ENCODE results near the gene BDH1. TPM values are rescaled to one million over a fixed set of nuclear protein-coding genes. Genes with fewer than 3 reads are reported as not detected.

The BDH1 gene
- total RNA-seq, 1 donor from 2014 or later: 8.8 TPM

GRCh38 chr3:197550489-197550888, 5.3 kb downstream of the BDH1 start:
- no peak for DNase-seq (ENCODE audit: extremely low read depth, low read depth, low spot score)

- no peak for DNase-seq (ENCODE audit: extremely low read depth, low read depth, low spot score)
These were observed 6.4 kb downstream of the BDH1 start for GRCh38 chr3:197549261-197549885.

GRCh38 chr3:197547306-197548011, 8.3 kb downstream of the BDH1 start:
- DNase-seq (ENCODE audit: extremely low read depth, low read depth, low spot score): no peak

- no peak for DNase-seq (ENCODE audit: extremely low read depth, low read depth, low spot score)
These were observed 9.3 kb downstream of the BDH1 start for GRCh38 chr3:197546307-197547085.

GRCh38 chr3:197545571-197545970, 10.2 kb downstream of the BDH1 start:
- DNase-seq (ENCODE audit: extremely low read depth, low read depth, low spot score): no peak

GRCh38 chr3:197545101-197545500, 10.7 kb downstream of the BDH1 start:
- DNase-seq (ENCODE audit: extremely low read depth, low read depth, low spot score): no peak

GRCh38 chr3:197542741-197543454, 12.9 kb downstream of the BDH1 start:
- no peak for DNase-seq (ENCODE audit: extremely low read depth, low read depth, low spot score)

- no peak for DNase-seq (ENCODE audit: extremely low read depth, low read depth, low spot score)
These were observed 13.8 kb downstream of the BDH1 start for GRCh38 chr3:197541756-197542539.

- DNase-seq (ENCODE audit: extremely low read depth, low read depth, low spot score): no peak
These were observed 14.8 kb downstream of the BDH1 start for GRCh38 chr3:197540961-197541377.

GRCh38 chr3:197539651-197540051, 16.1 kb downstream of the BDH1 start:
- DNase-seq (ENCODE audit: extremely low read depth, low read depth, low spot score): no peak

- DNase-seq (ENCODE audit: extremely low read depth, low read depth, low spot score): no peak
These were observed 21.6 kb downstream of the BDH1 start for GRCh38 chr3:197533927-197534725.

- no peak for DNase-seq (ENCODE audit: extremely low read depth, low read depth, low spot score)
These were observed 22.4 kb downstream of the BDH1 start for GRCh38 chr3:197533396-197533795.

GRCh38 chr3:197532388-197532787, 23.4 kb downstream of the BDH1 start:
- no peak for DNase-seq (ENCODE audit: extremely low read depth, low read depth, low spot score)

GRCh38 chr3:197528190-197528589, 27.6 kb downstream of the BDH1 start:
- no peak for DNase-seq (ENCODE audit: extremely low read depth, low read depth, low spot score)

- no peak for DNase-seq (ENCODE audit: extremely low read depth, low read depth, low spot score)
These were observed 28.2 kb downstream of the BDH1 start for GRCh38 chr3:197527569-197527968.

GRCh38 chr3:197525706-197526105, 30.1 kb downstream of the BDH1 start:
- DNase-seq (ENCODE audit: extremely low read depth, low read depth, low spot score): no peak

GRCh38 chr3:197524128-197524527, 31.6 kb downstream of the BDH1 start:
- no peak for DNase-seq (ENCODE audit: extremely low read depth, low read depth, low spot score)

GRCh38 chr3:197523526-197523925, 32.2 kb downstream of the BDH1 start:
- DNase-seq (ENCODE audit: extremely low read depth, low read depth, low spot score): no peak

GRCh38 chr3:197522881-197523441, 32.8 kb downstream of the BDH1 start:
- no peak for DNase-seq (ENCODE audit: extremely low read depth, low read depth, low spot score)

Measured in glomerular endothelial cell (primary cell).